PC-3 (cell line): ENCODE measurements around the gene VCAN.

Experiments
- EZH2 ChIP-seq: fragments of 300-600 bp; sonication (generic); IDR thresholded peaks from one replicate; pipeline ENCODE4 v1.6.1; 2017; ENCODE audit warnings: antibody characterized with exemption, mild to moderate bottlenecking, low read length; ENCODE audit not compliant: unreplicated experiment
- EZH2phosphoT487 ChIP-seq: fragments of 300-600 bp; sonication (generic); IDR thresholded peaks from 2 replicates; pipeline ENCODE4 v1.6.1; 2018; ENCODE audit warnings: mild to moderate bottlenecking, antibody characterized with exemption, low read length, borderline replicate concordance
- TF ChIP-seq, protein P1 (sequence below): fragments of 300-600 bp; sonication (generic); conservative IDR thresholded peaks from 2 replicates; pipeline ENCODE4 v1.5.1; 2017; ENCODE audit warnings: antibody characterized with exemption, low read depth, mild to moderate bottlenecking, low read length

DNA sequence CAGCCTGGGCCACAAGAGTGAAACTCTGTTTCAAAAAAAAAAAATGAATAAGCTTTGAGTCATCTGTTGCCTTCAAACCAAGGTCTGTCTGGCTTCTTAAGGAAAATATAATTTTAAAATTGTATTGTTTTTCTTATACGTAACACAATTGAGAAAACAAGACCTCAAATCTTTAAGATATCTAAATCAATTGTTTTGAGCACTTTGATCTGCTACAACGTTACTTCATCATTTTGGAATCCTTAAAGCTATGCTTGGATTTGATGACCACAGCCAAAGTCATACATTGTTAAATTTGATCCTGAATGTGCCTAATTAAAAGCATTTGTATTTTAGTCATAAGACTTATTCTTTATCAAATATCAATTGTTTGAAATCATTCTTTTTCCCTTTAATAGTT, 37.7 kb upstream of the VCAN start:
- TF ChIP-seq, protein P1, sequence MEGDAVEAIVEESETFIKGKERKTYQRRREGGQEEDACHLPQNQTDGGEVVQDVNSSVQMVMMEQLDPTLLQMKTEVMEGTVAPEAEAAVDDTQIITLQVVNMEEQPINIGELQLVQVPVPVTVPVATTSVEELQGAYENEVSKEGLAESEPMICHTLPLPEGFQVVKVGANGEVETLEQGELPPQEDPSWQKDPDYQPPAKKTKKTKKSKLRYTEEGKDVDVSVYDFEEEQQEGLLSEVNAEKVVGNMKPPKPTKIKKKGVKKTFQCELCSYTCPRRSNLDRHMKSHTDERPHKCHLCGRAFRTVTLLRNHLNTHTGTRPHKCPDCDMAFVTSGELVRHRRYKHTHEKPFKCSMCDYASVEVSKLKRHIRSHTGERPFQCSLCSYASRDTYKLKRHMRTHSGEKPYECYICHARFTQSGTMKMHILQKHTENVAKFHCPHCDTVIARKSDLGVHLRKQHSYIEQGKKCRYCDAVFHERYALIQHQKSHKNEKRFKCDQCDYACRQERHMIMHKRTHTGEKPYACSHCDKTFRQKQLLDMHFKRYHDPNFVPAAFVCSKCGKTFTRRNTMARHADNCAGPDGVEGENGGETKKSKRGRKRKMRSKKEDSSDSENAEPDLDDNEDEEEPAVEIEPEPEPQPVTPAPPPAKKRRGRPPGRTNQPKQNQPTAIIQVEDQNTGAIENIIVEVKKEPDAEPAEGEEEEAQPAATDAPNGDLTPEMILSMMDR: no peak
- TF ChIP-seq EZH2: no peak
- TF ChIP-seq EZH2phosphoT487: no peak
